Skeletal muscle tissue (tissue), 4 donors: ENCODE measurements around the gene HMCN2. TPM values are rescaled to one million over a fixed set of nuclear protein-coding genes. Genes with fewer than 3 reads are reported as not detected.
"Not testable (repeated sequence)": the region's sequence is repeated elsewhere in the genome, so short reads cannot be mapped to it uniquely, and the experiment has no call there.

Experiments
- H3K27ac ChIP-seq: one replicate; pipeline ENCODE4 v1.7.0; 2013; ENCODE audit warnings: mild to moderate bottlenecking, low read depth, low read length, inconsistent platforms
- H3K27me3 ChIP-seq, 3 donors: one replicate each; pipeline ENCODE4 v1.7.0; 2013; ENCODE audit warnings: low read length in 3 of 3; ENCODE audit not compliant: control insufficient read depth in 3 of 3, insufficient read depth in 3 of 3
- H3K36me3 ChIP-seq, 3 donors: one replicate each; pipeline ENCODE4 v1.7.0; 2013; ENCODE audit warnings: low read length in 3 of 3; ENCODE audit not compliant: control insufficient read depth in 3 of 3, insufficient read depth in 3 of 3
- H3K4me1 ChIP-seq, 3 donors: one replicate each; pipeline ENCODE4 v1.7.0; 2013; ENCODE audit warnings: low read length in 3 of 3, mild to moderate bottlenecking in 3 of 3; ENCODE audit not compliant: control insufficient read depth in 3 of 3, insufficient read depth in 3 of 3
- H3K4me3 ChIP-seq, 3 donors: one replicate each; pipeline ENCODE4 v1.7.0; 2013; ENCODE audit warnings: low read length in 3 of 3
- H3K9ac ChIP-seq, 3 donors: one replicate each; pipeline ENCODE4 v1.7.0; 2013; ENCODE audit warnings: low read length in 3 of 3, mild to moderate bottlenecking in 3 of 3, moderate library complexity in 2 of 3, low read depth in 1 of 3
- H3K9me3 ChIP-seq, 3 donors: one replicate each; pipeline ENCODE4 v1.7.0; 2013; ENCODE audit warnings: low read length in 3 of 3; ENCODE audit not compliant: control insufficient read depth in 3 of 3
- total RNA-seq: library from RNA; depleted of rRNA; stranded (reverse); fragments of >200 nt; gene quantifications from one replicate; pipeline ENCODE4 v1.2.3, GENCODE V29; 2014
- donor health status: Osteomylitis.

HMCN2 gene
- total RNA-seq, 1 donor from 2014 or later, result 12.5 TPM

DNA sequence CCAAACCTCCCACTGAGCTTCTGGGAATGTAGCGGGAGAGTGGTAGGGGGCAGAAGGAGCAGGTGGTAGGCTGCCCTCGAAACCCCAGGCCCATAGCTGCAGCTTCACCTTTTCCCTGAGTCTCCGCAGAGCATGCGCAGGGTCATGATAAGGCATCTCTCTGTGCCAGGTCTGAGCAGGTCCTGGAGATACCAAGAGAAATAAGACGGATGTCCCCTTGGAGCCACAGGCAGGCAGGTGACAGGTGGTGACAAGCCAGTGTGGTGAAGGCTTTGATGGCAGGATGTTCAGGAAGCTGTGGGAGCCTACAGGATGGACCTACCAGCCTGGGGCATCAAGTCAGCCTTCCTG lies 68.1 kb downstream of the HMCN2 start:
- Histone ChIP-seq H3K9me3 (no peaks in the 10 kb centered on the region), H3K4me3 (no peak overlapping the region), H3K27ac (no peak overlapping the region), H3K27me3 (peaks cover 50 to 77% (median 50%) of the 10 kb centered on the region in 3 donors), H3K36me3 (no peaks in the 10 kb centered on the region), H3K4me1 (peaks cover 9 to 16% (median 16%) of the 10 kb centered on the region in 3 donors), H3K9ac (no peak overlapping the region)

DNA sequence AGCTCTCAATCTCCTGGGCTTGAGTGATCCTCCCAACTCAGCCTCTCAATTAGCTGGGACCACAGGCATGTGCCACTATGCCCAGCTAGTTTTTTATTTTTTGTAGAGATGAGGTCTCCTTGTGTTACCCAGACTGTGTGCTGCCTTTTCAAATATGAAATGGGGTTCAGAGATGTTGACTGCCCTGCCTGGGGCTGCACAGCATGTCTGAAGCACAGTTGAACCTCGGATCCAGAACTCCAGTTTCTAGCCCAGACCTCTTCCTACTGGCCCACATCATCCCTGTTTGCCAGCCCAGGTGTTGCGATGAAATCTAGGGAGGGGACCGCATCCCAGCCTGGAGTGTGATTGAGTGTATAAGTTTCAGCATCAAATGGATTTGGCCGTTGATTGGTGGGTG lies 69.4 kb downstream of the HMCN2 start:
- peaks cover 43 to 74% (median 50%) of the 10 kb centered on the region in 3 donors for H3K27me3 ChIP-seq
- H3K27ac ChIP-seq, result no peak overlapping the region
- H3K9ac ChIP-seq, result no peak overlapping the region
- H3K4me3 ChIP-seq, result no peak overlapping the region
- H3K36me3 ChIP-seq, result no peaks in the 10 kb centered on the region
- peaks cover 7 to 13% (median 11%) of the 10 kb centered on the region in 3 donors for H3K4me1 ChIP-seq
- H3K9me3 ChIP-seq, result no peaks in the 10 kb centered on the region

DNA sequence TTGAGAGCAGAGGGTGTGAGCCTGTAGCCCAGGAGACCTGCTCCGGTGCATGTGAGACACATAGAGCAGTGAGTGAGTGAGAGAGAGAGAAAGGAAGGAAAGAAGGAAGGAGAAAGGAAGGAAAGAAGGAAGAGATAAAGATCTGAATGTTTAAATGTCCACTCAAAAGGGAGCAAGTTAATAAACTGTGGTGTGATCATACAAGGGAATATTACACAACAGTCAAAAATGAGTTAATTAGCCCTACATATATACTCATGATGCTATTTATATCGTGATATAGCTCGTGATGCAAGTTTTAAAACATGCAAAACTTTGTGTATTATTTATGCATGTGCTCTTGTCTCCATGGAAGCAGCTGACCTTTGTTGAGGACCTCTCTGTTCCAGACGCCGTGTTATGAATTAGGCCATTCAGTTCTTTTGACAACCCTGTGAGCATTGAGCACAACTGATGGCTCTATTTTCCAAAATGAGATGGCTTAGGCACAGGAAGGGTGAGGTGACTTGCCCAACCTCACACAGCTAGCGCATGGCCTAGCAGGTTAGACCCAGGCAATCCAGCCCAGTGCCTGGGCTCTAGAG lies 70.6 kb downstream of the HMCN2 start:
- Histone ChIP-seq H3K4me1 (peaks cover 0 to 8% (median 6%) of the 10 kb centered on the region in 3 donors), H3K4me3 (no peak overlapping the region), H3K27me3 (peaks cover 32 to 63% (median 40%) of the 10 kb centered on the region in 3 donors), H3K27ac (no peak overlapping the region), H3K9ac (no peak overlapping the region), H3K9me3 (no peaks in the 10 kb centered on the region), H3K36me3 (no peaks in the 10 kb centered on the region)

DNA sequence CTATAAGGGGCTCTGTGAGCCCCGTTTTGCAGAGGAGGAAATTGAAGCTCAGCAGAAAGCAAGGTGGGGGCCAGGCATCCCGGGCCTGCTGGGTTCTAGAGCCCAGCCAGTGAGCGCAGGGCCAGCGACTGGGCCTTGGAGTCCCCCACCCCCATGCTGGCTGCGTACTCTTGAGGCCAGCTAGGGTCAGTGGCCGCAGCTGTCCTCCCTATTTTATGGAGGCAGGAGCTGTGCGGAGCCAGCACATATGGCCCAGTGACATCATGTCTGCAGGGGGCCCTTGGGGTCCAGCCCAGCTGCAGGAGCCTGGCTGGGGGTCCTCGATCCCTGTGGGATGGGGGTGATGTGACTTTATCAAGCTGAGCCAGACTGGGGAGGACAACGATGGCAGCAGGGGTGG lies 71.3 kb downstream of the HMCN2 start:
- Histone ChIP-seq H3K4me3 (no peak overlapping the region), H3K9ac (no peak overlapping the region), H3K9me3 (no peaks in the 10 kb centered on the region), H3K36me3 (no peaks in the 10 kb centered on the region), H3K27ac (no peak overlapping the region), H3K27me3 (peaks cover 26 to 56% (median 33%) of the 10 kb centered on the region in 3 donors), H3K4me1 (peaks cover 0 to 8% (median 5%) of the 10 kb centered on the region in 3 donors)

DNA sequence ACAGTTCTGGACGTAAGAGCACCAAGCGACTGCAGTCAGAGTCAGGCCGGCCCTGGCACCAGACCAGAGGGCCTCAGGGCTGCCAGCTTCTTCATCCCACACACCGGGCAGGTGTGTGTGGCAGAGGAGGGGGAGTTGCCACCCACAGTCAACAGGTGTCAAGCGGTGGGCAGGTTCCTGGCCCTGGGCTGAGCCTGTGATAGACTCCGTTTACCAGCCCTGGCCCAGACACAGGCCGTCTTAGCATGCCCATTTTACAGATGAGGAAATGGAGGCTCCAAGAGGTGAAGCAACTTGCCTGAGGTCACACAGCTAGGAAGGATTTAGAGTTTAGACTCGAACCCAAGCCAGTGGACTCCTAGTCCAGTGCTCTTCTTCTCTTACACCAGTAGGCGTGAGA lies 71.8 kb downstream of the HMCN2 start:
- peaks cover 28 to 54% (median 29%) of the 10 kb centered on the region in 3 donors for H3K27me3 ChIP-seq
- H3K9me3 ChIP-seq, result no peaks in the 10 kb centered on the region
- H3K4me3 ChIP-seq, result no peak overlapping the region
- H3K4me1 ChIP-seq, result peaks cover 0 to 6% (median 1%) of the 10 kb centered on the region in 3 donors
- H3K27ac ChIP-seq, result no peak overlapping the region
- no peaks in the 10 kb centered on the region for H3K36me3 ChIP-seq
- no peak overlapping the region for H3K9ac ChIP-seq

DNA sequence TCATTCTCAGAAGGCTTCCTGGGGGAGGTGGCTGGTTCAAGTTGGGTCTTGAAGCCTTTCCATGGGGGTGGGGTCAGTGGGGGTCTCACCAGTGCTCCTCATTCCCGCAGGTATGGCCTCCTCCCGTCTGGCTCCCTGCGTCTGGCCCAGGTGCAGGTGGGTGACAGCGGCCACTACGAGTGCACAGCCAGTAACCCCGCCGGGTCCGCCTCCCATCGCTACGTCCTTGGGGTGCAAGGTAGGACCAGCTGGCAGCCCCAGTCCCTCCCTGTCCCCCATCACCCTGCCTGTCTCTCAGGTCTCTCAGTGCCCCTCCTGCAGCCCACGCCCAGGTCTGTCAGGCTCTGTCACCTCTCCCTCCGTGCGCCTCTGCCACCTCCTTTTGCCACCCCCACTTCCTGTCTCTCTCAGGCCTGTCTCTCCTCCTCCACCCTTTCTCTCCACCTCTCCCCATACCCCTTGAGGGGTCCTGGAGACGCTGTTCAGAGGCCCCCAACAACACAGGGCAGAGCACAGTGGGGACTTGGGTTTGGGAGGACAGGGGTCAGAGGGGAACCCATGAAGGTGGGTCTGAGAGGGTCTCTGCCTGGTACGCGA lies 72.3 kb downstream of the HMCN2 start:
- no peaks in the 10 kb centered on the region for H3K36me3 ChIP-seq
- no peaks in the 10 kb centered on the region for H3K9me3 ChIP-seq
- no peak overlapping the region for H3K4me3 ChIP-seq
- H3K27ac ChIP-seq, result no peak overlapping the region
- H3K4me1 ChIP-seq, result peaks cover 0 to 2% (median 0%) of the 10 kb centered on the region in 3 donors
- H3K9ac ChIP-seq, result no peak overlapping the region
- H3K27me3 ChIP-seq, result peaks cover 25 to 51% (median 27%) of the 10 kb centered on the region in 3 donors

DNA sequence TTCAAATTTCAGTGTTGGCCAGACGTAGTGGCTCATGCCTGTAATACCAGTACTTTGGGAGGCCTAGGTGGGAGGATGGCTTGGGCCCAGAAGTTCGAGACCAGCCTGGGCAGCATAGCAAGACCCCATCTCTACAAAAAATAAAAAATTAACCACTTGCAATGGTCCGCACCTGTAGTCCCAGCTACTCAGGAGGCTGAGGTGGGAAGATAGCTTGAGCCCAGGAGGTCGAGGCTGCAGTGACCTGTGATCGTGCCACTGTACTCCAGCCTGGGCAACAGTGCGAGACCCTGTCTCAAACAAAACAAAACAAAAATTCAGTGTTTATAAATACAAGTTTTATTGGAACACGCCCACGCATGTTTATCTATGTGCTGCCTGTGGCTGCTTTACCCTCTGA lies 73.3 kb downstream of the HMCN2 start:
- peaks cover 17 to 41% (median 29%) of the 10 kb centered on the region in 3 donors for H3K27me3 ChIP-seq
- not testable (repeated sequence) for H3K36me3 ChIP-seq, H3K4me1 ChIP-seq, H3K27ac ChIP-seq, H3K9ac ChIP-seq, H3K4me3 ChIP-seq, H3K9me3 ChIP-seq

DNA sequence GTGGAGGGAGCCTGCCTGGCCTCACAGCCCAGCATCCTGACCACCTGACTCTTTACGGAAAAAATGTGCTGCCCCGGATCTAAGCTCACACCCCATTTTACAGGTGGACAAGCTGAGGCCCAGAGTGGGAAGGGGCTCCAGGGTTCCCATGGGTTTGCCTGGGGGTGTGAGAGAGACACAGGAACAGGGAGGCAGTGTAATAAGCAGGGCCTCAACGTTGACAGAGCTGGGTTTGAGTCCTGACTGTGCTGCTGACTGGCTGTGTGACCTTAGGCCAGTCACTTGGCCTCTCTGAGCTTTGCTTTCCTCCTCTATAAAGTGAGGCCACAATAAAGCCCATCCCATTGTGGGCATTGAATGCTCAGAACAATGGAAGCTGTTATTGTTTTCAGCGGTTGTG lies 73.7 kb downstream of the HMCN2 start:
- Histone ChIP-seq H3K27ac (no peak overlapping the region), H3K4me3 (no peak overlapping the region), H3K27me3 (peaks cover 14 to 39% (median 29%) of the 10 kb centered on the region in 3 donors), H3K9me3 (no peaks in the 10 kb centered on the region), H3K4me1 (peaks cover 0 to 2% (median 0%) of the 10 kb centered on the region in 3 donors), H3K9ac (no peak overlapping the region), H3K36me3 (no peaks in the 10 kb centered on the region)

DNA sequence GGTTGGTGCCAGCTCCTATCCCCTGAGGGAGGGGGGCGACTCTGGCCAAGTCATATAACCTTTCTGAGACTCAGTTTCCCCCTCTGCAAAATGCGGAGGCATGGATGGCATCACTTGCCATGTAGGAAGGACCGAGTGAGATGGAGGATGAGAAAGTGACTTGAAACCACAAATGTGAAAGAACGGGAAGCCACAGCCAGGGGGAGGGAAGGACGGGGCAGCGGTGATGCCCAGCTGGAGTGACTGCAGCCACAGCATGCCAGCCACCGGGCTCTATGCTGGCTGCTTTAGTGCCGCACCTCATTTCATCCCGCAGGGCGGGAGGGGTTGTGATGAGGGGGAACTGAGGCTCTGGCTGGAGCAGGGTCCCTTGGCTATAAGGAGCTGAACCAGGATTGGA lies 74.5 kb downstream of the HMCN2 start:
- Histone ChIP-seq H3K36me3 (no peaks in the 10 kb centered on the region), H3K9ac (no peak overlapping the region), H3K27ac (no peak overlapping the region), H3K4me1 (peaks cover 0 to 2% (median 0%) of the 10 kb centered on the region in 3 donors), H3K27me3 (peaks cover 11 to 42% (median 35%) of the 10 kb centered on the region in 3 donors), H3K9me3 (no peaks in the 10 kb centered on the region), H3K4me3 (no peak overlapping the region)

DNA sequence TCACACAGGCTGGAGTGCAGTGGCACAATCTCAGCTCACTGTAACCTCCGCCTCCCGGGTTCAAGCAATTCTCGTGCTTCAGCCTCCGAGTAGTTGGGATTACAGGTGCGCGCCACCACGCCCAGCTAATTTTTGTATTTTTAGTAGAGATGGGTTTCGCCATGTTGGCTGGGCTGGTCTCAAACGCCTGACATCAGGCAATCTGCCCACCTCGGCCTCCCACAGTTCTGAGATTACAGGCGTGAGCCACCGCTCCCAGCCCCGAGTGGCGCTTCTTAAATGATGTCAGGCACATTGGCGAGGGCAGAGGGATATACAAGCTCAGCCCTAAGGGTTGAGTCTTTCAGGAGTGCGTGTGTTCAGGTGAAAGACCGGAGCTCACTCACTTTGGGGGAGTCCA lies 75.0 kb downstream of the HMCN2 start:
- H3K4me3 ChIP-seq, H3K4me1 ChIP-seq, H3K9me3 ChIP-seq, H3K36me3 ChIP-seq, H3K9ac ChIP-seq, H3K27ac ChIP-seq: not testable (repeated sequence)
- H3K27me3 ChIP-seq, result peaks cover 8 to 42% (median 33%) of the 10 kb centered on the region in 3 donors
